Stimulated activated CD4-positive, alpha-beta T cell treated with anti-CD3 and anti-CD28 coated beads, TNF-alpha, amount 100 ng/mL, for 4 hours (primary cell): Measurements from ENCODE around the gene NTPCR.
"Not testable (repeated sequence)": the region's sequence is repeated elsewhere in the genome, so short reads cannot be mapped to it uniquely, and the experiment has no call there.

Experiments
- DNase-seq, 3 experiments: peaks; one replicate each; pipeline ENCODE4 v3.0.0-alpha.2; 2020; ENCODE audit warnings: low read depth in 3 of 3

NTPCR gene

DNA sequence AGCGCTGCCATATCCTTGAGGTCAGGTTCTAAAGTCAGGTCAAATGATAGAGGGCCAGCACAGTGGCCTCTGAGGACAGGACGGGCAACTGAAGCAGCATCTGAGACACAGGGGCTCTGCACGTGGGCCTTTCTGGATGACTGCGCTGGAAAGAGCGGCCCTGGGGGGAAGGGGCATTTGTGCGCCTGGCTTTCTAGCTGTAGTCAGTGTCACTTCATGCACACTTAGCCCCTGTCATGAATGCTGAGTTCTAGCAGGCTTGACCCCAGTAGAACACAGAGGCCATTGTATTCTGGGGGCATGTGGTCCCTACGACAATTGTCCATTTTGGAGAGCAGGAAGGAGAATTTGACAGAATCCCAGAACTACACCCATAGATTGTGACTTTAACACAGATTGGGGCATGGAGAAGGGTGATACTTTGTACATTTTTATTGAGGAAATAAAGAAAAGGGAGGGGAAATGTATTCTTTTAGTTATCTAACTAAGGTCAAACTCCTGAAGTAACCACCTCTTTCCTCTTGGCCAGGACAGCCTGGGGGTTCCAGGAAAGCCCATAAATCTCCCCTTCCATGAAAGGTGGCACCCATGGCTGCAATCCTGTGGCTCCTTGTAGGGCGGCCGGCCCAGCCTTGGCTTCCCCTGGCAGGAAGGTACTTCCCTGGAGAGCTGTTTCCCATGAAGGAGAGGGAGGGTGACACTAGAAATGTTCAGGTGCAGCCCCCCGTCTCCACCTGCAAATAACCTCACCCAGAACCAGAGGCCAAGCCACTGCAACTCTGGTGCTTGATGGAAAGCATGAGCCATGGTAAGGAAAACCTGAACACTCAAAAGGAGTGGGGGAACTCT lies 34.4 kb downstream of the NTPCR start:
- DNase-seq: no peak

DNA sequence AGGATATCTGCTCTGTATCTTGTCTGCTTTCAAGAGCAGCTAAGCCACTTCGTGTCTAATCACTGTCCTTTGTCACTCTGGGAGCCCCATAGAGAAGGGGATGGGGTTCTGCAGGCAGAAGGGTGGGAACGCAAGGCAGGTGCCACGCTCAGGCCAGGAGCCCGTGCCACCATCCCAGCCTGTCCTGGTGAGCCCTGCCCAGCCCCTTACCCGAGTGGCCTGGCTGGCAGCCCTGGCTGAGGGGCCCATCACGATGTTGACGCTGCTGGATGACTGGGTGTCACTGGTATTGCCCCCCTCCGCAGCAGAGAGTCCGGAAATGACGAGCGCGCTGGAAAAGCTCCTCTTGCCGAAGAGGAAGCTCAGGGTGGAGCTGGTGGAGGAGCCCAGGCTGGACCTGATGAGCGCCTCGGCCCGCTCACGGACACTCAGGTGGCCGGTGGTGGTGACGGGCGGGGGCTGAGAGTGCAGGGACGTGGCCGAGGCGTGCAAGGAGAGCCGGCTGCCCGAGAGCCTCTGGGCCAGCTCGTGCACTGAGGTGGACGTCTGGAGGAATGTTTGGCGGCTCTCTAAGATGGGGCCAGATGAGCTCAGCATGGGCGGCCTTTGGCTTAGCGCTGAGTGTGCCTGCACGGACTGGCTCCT lies 35.6 kb downstream of the NTPCR start:
- no peak for DNase-seq

DNA sequence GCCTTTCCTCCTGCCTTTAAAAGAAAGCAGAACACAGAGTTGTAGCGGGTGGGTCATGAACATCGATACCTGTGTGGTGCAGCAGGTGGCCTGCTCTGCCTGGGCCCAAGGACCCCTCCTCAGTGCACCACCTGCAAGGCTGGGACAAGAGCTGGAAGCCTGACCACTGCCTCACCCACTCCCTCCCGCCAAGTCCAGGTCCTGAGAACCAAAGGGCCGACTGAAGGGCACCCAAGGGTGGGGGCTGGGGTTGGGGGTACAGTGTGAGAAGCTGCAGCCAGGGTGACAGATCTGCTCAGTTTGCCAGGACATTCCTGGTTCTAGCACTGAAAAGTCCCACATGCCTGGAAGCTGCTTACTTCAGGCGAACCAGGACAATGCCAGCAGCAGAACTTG lies 36.1 kb downstream of the NTPCR start:
- no peak for DNase-seq

DNA sequence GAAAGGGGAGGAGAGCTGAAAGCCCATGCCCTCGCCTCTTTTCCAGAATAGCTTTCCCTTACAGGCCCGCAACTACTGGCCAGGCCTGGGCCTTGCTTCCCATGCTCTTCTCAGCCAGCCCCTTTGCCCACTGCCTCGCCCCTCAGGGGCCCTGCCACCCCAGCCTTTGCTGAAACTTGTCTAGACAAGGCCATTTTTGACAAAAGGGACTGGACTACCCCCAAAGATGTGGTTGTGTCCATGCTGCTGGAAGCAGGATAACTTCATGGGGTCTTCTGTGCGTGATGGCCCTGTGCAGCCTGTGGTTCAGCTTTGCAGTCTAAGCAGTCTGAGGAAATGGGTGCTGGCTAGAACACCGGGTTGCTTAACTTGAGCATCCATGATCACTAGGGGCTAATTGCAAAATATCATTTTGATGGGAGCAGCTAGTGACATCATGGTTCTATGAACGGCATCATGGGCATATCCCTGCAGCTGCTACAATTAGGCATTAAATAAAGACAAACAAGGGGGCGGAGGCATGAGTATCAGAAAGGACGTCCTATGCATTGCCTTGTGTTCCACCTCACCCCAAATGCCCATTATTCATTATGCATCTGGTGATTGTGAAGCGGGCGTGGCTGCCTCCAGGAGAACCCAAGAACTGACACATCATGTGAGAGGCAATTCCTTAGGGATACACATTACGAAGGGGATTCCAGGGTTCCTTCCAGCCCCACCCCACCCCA lies 36.8 kb downstream of the NTPCR start:
- DNase-seq: no peak

DNA sequence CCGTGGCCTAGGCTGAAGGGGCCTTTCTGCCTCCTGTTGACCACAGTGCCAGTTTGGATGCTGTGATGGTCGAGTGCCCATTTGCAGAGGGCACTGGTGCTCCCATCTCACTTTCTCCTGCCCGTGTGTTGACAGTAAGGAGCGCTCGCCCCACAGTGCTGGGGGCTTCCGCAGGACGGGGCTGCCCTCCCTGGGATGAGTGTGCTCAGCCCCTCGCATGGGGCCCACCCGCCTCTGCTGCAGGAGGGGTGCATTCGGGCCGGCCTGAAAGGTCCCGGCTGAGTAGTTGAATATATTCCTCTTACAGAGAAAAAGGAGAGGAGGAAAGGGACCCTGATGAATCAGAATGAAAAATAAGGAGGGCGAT lies 37.3 kb downstream of the NTPCR start:
- no peak for DNase-seq

DNA sequence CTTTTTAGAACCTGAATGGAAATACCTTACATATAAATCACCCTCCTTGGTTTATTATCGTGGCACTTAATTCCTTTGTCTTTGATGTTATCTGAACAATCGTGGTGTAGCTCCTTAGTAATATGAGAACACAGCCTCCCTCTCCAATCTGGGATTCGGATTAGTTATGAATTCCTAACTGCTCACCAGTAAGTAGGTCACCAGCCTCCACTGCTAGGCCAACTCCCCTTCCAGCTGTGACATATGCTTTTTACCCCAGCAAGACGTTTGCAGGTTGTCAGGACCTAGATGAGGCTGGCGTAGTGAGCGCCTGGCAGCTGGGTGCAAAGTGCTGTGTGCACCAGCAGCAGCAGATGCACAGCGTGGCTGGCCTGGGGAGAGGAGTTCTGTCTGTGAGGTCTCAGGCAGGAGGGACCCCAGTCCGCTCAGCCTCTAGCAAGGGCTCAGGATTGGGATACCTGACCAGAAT lies 38.2 kb downstream of the NTPCR start:
- no peak for DNase-seq

DNA sequence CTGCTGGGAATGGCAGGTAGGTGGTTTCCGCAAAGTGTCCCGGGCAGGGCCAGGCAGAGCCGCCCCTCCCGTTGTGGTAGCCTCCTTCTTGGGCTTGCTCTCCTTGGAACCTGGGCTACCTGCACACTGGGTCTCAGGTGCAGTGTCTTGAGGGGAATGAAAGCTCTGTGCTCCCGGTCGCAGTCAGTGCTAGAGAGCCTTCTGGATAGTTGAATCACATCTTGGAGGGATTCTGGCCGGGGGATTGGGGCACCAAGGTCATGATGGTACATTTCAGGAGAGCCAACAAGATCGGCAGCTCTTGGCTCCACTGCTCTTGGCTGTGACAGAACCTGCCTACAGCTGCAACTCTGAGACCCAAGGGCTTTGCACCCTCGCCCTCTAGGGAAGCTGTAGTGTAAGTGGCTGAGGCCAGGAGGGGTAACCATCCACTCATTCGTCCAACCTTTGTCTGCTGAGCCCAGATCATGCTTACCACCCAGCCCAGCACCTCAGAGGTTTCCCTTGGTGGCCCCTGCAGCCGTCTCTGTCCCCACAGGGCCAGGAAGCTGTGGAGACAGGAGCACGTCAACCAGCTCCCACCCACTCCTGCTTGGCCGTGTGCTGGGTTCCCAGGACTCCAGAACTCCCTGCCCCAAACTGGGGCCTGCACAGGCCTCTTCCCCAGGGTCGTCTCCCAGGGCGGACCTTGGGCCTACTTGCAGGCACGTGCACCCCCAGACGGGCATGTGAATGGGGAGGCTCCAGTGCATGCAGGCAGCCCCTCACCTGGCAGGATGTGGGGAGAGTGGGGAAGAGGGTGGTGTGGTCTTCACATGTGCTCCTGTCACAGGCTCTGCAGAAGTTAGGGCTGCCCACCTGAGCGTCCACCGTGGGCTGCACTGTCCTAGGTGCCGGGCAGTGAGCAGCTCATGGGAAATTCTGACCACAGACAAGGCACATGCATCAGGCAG lies 40.0 kb downstream of the NTPCR start:
- DNase-seq: no peak

DNA sequence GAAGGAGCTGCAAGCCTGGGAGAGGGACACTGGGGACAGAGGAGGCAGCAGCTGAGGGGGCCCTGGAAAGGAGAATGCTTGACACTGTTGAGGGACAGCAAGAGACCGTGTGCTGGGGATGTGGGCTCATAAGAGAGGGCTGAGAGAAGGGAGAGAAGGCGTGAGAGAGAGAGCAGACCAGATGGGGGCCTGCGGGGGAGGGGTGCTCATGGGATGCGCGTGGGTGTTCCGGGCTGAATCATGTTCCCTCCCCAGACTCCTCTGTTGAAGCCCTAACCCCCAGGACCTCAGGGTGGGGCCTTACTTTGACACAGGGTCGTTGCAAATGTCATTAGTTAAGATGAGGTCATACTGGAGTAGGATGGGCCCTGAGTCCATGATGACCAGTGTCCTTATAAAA lies 40.8 kb downstream of the NTPCR start:
- DNase-seq: no peak

DNA sequence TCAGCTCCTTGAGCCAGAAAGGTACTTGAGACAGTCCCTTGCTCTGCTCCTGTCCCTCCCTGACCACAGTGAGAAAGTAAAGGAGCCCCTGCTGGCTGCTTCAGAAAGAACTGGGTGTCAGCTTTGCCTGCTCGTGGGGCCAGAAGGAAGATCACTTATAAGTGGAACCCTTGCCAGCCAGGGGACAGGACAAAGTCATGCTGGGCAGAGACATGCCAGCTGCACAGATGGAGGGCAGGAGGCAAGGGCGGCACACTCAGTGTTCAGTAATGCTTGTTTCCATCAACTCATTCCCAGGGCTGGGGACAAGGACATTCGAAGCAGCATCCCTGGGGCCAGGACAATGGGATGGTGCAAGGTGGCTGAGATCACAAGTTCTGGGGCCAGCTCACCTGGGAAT lies 41.8 kb downstream of the NTPCR start:
- DNase-seq: no peak

DNA sequence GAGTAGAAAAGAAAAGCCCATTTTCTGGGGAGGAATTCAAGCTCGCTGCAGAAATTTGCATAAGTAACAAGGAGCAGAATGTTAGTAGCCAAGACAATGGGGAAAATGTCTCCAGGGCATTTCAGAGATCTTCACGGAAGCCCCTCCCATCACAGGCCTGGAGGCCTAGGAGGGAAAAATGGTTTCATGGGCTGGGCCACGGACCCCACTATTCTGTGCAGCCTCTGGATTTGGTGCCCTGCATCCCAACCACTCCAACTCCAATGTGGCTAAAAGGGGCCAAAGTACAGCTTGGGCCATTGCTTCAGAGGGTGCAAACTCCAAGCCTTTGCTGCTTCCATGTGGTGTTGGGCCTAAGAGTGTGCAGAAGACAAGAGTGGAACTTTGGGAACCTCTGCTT lies 43.1 kb downstream of the NTPCR start:
- DNase-seq: no peak

DNA sequence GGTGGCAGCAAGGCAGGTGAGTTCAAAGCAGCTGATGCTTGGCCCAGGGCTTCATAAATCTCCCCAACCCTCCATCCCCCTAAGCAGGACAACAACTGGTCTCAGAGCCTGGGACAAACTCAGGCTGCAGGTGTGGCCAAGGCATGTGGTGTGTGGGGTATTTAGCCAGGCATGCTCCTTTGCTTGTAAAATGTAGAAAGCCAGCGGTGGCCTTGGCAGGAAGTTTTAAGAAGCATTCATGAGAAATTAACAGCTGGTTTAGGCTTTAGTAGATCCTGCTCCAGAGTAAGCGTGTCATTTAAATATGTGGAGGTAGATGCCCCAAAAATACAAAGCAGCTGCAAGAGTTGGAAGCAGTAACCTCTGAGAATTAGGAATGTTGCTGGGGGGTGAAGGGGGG lies 44.8 kb downstream of the NTPCR start:
- no peak for DNase-seq

DNA sequence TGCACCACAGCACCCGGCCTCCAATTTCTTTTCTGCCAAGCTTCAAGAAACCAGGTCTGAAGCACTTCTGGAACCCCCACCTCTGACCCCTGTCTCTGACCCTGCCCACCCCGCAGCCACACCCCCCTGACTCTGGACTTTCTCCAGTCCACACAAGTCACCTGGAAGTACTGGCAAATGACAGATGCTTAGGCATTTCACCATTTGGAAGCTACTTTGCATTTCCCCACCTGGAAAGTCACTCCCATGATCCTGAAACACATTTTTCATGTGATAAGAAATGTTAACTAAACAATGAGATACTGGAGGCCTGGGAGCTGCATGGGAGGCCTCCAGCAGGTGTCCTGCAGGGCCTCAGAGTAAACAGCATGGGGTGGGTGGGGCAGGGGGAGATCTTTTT lies 45.7 kb downstream of the NTPCR start:
- no peak for DNase-seq

DNA sequence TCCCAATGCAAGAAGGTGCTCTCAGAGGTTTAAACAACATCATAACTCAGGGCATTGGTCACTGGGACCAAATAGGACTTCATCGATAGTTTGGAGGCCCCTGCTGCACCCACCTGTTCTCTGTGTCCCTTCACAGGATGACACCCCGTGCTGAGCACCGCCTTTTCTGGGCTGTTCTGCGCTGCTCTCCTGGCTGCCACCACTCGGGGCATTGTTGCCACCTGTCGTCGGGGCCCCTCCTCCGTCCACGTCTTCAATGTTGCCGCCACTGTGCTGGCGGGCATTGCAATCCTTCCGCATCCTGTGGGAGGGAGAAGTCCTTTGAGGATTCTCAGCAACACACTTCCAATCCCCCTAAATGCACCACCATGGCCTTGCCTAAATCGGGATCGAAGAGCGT lies 47.7 kb downstream of the NTPCR start:
- DNase-seq: no peak

DNA sequence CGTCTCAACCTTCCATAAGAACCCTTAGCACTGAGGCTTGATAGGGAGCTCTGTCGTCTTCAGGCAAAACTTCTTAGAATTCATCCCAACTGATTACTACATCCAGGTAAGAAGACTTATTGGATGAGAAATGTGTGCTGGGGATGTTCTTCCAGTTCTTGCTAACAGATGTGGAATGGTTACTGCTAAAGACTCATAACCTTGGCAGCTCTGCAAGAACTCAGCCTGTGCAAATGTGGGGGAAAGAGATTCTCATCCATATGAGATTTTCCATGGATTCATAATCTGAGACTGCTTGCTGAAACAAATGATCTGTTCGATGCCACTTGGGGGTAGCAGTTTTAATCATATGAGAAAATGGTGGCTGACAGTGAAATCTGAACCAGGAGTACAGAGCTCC lies 48.2 kb downstream of the NTPCR start:
- no peak for DNase-seq

DNA sequence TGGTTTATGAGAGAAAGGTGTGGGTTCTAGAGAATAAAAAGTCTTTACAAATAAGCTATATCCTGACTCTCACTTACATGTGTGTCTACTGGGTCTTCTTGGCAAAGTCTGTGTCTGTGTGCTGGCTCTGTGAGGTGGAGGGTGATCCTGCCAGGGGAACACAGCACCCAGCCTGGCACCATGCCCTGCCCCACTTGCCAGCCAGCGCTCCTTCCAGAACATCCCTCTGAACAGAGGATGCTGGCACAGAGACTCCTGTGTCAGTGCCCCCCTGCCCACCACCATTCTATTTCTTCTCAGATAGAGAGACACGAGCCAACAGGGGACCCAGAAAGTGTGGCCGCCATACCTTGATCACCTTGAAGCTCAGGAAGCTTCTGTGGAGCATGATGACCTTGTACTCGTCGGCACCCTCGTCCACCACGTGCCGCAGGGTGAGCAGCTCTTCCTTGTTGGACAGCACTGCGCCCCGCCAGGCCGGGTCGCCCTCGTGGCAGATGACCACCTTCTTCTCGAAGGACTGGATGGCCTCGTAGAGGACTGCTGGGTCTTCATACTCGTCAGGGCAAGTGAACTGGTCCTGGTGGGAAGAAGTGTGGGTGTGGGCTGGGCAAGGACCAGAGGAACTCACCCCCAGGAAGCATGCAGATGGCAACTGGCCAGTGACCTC lies 49.7 kb downstream of the NTPCR start:
- DNase-seq: no peak

DNA sequence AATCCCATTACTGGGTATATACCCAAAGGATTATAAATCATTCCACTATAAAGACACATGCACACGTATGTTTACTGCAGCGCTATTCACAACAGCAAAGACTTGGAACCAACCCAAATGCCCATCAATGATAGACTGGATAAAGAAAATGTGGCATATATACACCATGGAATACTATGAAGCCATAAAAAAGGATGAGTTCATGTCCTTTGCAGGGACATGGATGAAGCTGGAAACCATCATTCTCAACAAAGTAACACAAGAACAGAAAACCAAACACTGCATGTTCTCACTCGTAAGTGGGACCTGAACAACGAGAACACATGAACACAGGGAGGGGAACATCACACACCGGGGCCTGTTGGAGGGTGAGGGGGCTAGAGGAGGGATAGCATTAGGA lies 53.2 kb downstream of the NTPCR start:
- not testable (repeated sequence) for DNase-seq

DNA sequence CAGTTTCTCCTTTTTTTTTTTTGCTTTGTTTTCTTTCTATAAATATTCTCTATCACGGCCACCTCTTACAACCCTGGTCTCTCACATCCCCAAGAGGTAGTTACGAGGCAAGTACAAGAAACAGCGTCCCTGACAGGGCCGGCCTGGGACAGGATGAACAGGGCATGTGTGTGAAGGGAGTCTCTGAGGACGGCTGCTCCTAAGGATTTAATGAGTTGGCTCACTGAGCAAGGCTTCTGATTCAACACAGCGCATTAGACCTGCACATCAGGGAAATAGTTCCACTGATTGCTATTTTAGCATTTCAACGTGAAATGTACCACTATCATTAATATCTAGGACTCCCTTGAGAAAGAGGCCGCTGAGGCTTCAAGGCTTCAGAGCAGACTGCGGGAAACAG lies 54.0 kb downstream of the NTPCR start:
- DNase-seq: no peak

DNA sequence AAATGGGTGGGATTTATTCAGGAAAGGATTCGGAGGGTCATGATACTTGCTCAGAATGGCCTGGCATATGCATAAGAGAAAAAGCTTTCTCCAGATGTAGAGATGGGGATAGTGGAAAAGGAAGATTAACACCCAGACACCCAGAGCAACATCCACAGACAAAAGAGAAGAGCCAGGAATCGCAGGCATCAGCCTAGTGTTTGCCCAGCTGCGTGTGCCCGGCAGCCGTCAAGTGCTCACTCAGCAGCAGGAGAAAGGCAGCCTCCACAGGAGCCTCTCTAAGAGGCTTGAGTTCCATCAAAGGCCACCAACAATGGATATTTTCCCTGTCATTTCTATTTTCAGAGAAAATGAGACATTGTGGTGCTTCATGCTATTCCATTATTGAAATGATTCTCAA lies 54.7 kb downstream of the NTPCR start:
- no peak for DNase-seq

DNA sequence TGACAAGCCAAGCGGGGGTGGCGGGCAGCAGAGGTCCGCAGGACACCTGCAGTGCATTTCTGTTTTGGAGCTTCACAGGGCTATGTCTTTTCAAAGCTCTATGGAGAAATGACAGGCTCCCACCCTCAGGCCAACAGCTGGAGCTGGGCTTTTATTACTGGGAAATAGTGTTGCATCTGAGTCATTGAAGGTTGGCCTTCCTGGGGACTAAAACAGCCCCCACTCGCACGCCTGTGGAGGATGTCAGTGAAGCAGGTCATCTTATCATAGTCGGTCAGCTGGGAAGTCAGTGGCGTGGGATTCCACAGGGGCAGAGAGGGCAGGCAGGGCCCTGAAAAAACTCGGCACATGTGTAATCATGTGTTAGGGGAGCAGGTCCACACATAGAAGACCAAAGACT lies 55.3 kb downstream of the NTPCR start:
- DNase-seq: no peak

DNA sequence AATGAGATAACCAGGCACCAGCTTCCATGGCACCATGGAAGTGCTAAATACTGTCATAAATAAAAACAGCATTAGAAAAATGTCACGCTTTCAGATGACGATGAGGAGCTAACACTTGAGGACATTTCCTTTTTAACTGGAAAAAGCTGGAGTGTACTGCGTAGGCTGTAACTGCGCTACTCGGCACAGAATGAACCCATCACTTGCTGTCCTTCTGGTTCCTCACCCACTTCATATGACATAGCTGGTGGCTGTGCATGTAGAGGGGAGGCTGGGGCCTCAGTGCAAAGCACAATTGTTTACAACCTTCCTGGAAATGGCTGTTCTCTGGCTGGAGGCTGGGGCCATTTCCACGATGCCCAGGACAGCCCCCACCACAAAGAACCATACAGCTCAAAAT lies 55.7 kb downstream of the NTPCR start:
- no peak for DNase-seq

DNA sequence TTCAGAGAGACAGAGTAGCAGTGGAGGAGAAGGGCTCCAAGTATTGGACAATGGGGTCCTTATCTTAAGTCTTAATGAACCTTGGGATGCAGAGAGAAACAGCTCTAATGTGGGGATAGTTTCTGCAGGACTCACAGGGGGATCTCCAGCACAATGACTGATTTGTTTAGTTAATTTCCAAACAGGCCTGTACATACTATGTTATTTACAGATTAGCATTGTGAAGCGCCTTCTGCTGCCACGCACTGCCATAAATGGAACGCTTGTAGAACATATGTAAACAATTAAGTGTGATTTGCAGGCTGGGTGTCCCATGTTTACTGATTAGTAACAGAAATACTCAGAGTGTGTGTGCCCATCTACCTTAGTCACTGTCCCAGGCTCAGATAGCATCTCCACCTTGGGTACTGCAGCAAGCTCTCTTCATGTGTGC lies 56.1 kb downstream of the NTPCR start:
- no peak for DNase-seq
